Epithelial cell of proximal tubule (primary cell): ENCODE results near the gene FCRLB. TPM values are rescaled to one million over a fixed set of nuclear protein-coding genes. Genes with fewer than 3 reads are reported as not detected.

Source experiments
- DNase-seq: peaks from one replicate; pipeline ENCODE4 v3.0.0-alpha.2; 2011; ENCODE audit warnings: low read depth
- H3K4me3 ChIP-seq: 2 replicates; pipeline ENCODE4 v1.5.1; 2011; ENCODE audit warnings: low read depth, mild to moderate bottlenecking, low read length
- total RNA-seq: library from RNA; depleted of rRNA; stranded (reverse); fragments of >200 nt; gene quantifications from 2 replicates; pipeline ENCODE4 v1.2.3, GENCODE V29; 2015
- TF ChIP-seq, protein P1 (sequence below): conservative IDR thresholded peaks from 2 replicates; pipeline ENCODE4 v1.5.1; 2012; ENCODE audit warnings: low read depth, mild to moderate bottlenecking, low read length

The FCRLB gene
- total RNA-seq, 1 donor from 2014 or later, result 3.6 TPM

DNA sequence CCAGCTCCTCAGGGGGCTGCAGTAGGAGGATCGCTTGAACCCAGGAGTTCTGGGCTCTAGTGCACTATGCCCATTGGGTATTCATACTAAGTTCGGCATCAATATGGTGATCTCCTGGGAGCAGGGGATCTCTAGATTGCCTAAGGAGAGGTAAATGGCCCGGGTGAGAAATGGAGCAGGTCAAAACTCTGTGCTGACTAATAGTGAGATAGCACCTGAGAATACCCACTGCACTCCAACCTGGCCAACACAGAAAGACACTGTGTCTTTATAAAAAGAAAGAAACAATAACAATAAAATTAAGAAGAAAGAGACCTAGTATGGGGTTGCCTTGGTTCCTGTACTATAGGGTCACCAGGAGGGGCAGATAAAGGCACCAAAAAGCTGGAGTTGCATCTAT is 14.5 kb downstream of the FCRLB start:
- no peak overlapping the region for H3K4me3 ChIP-seq
- DNase-seq, result no peak
- TF ChIP-seq, protein P1, sequence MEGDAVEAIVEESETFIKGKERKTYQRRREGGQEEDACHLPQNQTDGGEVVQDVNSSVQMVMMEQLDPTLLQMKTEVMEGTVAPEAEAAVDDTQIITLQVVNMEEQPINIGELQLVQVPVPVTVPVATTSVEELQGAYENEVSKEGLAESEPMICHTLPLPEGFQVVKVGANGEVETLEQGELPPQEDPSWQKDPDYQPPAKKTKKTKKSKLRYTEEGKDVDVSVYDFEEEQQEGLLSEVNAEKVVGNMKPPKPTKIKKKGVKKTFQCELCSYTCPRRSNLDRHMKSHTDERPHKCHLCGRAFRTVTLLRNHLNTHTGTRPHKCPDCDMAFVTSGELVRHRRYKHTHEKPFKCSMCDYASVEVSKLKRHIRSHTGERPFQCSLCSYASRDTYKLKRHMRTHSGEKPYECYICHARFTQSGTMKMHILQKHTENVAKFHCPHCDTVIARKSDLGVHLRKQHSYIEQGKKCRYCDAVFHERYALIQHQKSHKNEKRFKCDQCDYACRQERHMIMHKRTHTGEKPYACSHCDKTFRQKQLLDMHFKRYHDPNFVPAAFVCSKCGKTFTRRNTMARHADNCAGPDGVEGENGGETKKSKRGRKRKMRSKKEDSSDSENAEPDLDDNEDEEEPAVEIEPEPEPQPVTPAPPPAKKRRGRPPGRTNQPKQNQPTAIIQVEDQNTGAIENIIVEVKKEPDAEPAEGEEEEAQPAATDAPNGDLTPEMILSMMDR, result no peak

DNA sequence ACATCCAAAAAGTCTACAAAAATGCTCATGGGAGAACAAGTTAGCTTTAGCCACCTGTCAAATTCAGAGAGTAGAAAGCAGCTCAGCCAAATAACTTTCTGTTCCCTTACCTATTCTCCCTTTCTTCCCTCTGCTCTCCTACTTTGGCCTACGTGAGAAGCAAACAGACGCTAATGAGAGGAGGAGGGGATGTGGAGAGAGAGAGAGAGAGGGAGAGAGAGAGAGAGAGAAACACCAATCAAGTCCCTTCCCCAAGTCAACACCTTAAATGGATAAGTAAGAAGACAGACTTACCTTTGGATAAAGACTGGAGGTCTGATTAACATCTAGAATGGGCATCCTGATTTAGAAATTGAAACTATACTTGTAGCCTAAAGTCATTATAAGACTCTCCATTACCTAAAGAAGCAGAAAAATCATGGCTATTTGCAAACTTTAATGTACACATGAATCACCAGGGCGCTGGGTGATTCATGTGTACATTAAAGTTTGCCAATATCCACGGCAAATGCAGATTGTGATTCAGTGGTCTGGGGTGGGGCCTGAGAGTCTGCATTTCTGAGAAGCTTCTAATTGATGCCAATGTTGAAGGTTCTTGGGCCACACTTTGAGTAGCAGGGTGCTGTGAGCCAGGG is 15.1 kb downstream of the FCRLB start:
- TF ChIP-seq, protein P1, result no peak
- H3K4me3 ChIP-seq, result no peak overlapping the region
- no peak for DNase-seq

DNA sequence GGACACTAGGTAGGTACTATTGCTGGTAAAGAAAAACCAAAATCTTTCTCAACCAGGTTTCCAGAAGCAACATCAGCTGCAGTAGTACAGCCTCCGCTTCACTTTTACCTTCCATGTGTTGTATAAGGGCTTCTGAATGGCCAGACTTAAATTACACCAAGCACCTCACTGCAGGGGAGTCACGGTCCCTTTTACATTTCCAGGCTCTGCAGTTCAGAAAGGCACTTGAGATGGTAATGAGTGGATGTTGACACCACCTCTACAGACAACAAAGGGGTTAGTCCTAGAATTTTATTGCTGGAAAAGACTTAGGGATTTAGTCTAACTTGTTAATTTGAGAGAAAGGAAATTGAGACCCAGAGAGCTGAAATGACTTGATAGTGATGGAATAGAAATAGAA is 16.3 kb downstream of the FCRLB start:
- TF ChIP-seq, protein P1, result no peak
- no peak overlapping the region for H3K4me3 ChIP-seq
- DNase-seq, result no peak

DNA sequence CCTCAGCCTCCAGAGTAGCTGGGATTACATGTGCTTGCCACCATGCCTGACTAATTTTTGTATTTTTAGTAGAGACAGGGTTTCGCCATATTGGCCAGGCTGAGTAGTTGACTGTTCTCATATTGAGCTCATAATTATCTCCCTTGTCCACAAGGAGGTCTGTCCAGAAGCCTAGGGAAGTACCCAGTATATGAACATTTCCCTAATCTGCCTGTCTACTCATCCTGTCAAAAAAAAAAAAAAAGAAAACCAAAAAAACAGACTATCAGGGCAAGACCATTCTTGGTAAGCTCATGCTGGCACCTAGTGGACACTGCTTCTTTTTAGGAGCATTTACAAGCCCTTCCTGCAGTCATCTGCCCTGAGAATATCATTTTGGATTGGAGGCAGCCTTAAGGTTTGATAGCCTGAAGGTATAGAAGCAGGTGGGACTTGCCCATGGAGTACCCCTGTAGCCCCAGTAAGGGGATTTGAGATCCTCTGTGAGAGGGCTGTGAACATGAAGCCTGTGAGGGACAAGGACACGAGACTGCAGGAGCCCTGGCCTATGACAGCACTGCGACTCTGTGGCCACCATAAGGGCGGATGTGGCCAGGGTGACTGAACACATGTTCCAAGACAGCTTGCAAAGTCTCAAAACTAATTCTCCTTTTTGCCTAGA is 17.4 kb downstream of the FCRLB start:
- TF ChIP-seq, protein P1, result peak; percentile 72
- DNase-seq, result no peak
- H3K4me3 ChIP-seq, result no peak overlapping the region

DNA sequence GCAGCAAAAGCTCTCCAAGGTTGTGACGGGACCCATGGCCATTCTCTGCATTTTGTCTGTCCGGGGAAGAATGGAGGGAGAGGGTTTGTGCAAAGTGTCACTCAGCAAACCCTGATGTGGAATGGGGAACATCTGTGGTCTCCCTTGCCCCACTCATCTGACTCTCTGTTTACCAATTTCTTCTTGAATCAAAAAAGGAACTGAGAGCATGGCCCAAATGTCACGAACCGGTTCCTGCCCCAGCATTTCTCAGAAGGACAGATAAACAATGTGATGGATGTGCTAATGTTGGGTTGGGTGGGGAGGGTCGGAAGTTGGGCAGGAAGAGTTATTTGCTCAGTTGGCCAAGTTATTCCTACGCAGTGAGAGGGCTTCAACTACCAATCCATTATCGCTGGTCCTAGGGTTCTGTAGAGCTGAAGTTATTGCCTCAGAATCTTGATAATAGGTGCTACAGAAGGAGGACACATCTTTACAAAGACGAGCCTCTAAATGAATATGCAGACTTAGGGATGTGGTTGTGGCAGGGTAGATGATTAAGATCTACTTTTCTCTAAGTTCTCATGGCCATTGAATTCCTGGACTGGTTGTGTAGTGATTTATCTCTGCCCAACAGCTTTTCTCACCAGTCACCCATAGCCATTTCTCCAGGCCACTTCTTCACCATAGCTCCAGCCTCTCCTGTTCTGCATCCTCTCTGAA is 18.7 kb downstream of the FCRLB start:
- H3K4me3 ChIP-seq, result no peak overlapping the region
- TF ChIP-seq, protein P1, result no peak
- DNase-seq, result no peak

DNA sequence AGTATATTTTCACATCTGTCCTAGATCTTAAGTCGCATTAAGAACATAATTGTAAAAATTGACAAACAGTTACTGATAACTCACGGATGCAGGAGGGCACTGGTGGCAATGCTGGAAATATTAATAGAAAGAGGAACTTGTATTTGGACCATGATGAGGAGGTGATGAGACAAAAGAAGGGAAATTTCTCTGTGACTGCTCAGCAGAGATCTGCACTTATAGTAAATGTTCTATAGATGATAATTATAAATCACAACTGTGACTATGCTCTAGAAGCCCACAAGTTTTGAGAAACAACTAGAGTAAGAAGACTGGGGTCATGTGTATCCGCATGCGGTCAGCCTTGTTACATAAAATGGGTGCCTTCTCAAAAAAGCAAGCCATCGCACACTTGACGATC is 19.6 kb downstream of the FCRLB start:
- no peak overlapping the region for H3K4me3 ChIP-seq
- DNase-seq, result no peak
- TF ChIP-seq, protein P1, result no peak

DNA sequence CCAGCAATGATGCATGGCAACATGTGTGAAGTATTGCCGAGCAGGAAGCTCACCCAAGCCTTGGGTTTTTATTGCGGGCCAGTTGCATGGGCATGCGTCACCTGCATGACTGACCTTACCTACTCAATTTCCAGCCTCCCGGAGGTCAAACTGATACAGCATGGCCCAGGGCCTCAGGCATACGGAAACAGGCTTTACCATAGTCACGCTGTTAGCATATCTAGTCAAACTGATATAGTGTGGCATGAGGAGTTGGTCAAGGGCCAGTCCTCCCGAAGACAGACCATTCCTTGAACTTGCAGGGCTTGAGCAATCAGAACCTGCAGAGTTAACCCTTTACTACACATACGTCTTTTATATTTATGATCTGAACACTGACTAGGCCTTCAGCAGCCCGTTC is 21.9 kb downstream of the FCRLB start:
- DNase-seq, result no peak
- no peak overlapping the region for H3K4me3 ChIP-seq
- TF ChIP-seq, protein P1, result no peak
